GM19372 (cell line): Measurements from ENCODE around the gene GNAT2.

Source experiments
- ATAC-seq: cut with Tn5 transposase; IDR thresholded peaks from one replicate; pipeline ENCODE4 v1.9.1; 2021; ENCODE audit warnings: mild to moderate bottlenecking, low read depth, moderate library complexity; ENCODE audit not compliant: unreplicated experiment

Gene GNAT2

DNA sequence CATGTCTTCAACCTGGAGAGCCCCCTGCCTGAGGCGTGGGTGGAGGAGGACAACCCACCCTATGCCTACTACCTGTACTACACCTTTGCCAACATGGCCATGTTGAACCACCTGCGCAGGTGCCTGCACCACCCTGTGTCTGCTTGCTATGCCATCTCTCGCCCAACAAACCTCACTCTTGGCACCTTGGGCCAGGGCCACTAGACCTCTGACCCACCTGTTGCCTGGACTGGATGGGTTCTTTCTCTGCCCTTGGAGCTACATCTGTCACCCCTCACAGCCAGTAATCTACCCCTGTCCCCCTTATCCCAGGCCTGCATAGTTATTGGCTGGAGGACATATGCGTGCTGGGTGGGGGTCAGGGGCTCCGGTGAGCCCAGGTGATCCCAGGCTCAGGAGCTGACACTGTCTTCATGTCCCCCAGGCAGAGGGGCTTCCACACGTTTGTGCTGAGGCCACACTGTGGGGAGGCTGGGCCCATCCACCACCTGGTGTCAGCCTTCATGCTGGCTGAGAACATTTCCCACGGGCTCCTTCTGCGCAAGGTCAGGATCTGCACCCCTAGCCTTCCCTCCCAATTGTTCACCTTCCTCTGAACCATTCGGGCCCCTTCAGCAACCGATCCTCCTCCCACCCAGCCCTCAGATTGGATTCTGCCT, 10.1 kb upstream of the GNAT2 start:
- ATAC-seq = no peak

DNA sequence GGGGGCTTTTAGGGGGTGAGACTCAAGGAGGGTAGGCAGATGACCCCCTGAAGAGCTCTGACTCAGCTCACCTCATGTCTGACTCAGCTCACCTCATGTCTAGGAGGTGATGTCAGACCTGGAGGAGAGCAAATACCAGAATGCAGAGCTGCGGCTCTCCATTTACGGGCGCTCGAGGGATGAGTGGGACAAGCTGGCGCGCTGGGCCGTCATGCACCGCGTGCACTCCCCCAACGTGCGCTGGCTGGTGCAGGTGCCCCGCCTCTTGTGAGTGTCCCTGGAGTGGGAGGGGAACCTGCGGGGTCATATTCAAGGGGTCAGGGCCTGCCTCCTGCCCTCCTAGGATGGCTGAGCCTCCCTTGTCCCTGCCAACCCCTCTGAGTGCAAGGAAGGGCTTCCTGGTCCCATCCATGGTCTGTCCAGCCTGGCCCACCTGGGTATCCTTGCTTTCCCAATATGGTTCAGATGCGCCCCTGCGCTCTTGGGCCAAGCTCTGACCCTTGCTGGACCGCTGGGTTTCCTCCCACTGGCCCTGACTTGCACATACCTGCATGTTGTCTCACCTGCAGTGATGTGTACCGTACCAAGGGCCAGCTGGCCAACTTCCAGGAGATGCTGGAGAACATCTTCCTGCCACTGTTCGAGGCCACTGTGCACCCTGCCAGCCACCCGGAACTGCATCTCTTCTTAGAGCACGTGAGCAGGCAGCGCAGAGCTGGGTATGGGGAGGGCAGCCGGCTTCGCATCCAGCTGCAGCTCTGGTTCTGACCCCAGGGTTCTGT, 9.3 kb upstream of the GNAT2 start:
- ATAC-seq = no peak

DNA sequence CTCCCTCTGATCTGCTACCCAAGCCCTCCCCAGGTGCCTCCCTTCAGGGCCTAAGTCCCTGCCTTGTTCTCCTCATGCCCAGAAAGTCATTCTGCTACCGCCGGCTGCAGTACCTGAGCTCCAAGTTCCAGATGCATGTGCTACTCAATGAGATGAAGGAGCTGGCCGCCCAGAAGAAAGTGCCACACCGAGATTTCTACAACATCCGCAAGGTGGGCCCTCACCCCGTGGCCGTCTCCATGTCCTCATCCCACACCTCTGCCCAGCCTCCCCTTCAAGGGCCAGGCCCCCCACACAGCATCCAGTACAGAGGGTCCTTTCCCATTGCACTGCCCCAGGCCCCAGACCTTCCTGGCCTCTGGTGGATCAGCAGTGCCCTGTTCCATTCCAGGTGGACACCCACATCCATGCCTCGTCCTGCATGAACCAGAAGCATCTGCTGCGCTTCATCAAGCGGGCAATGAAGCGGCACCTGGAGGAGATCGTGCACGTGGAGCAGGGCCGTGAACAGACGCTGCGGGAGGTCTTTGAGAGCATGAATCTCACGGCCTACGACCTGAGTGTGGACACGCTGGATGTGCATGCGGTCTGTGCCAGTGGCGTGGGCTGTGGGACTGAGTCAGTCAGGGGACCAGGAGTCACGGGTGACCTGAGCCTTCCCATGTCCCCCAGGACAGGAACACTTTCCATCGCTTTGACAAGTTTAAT, 8.4 kb upstream of the GNAT2 start:
- ATAC-seq = no peak

DNA sequence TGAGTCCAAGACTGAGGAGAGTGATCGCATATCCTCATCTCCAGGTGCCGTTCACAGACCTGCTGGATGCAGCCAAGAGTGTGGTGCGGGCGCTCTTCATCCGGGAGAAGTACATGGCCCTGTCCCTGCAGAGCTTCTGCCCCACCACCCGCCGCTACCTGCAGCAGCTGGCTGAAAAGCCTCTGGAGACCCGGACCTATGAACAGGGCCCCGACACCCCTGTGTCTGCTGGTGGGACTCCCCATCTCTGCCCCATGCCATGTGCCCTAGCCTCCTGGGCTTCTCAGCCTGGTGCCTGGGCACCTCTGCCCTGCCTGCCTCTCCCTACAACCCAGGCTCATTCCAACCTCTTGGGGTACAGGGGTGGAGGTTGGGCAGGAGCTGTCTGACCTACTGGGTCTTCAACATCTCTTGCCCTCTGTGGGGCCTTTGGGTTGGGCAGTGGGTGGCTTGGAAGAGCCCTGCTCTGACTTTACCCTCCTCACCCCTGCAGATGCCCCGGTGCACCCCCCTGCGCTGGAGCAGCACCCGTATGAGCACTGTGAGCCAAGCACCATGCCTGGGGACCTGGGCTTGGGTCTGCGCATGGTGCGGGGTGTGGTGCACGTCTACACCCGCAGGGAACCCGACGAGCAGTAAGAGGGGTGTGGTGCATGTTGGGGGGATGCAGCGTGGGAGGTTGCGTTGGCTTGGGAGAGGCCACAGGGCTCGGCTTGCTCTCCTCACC, 7.4 kb upstream of the GNAT2 start:
- no peak for ATAC-seq

DNA sequence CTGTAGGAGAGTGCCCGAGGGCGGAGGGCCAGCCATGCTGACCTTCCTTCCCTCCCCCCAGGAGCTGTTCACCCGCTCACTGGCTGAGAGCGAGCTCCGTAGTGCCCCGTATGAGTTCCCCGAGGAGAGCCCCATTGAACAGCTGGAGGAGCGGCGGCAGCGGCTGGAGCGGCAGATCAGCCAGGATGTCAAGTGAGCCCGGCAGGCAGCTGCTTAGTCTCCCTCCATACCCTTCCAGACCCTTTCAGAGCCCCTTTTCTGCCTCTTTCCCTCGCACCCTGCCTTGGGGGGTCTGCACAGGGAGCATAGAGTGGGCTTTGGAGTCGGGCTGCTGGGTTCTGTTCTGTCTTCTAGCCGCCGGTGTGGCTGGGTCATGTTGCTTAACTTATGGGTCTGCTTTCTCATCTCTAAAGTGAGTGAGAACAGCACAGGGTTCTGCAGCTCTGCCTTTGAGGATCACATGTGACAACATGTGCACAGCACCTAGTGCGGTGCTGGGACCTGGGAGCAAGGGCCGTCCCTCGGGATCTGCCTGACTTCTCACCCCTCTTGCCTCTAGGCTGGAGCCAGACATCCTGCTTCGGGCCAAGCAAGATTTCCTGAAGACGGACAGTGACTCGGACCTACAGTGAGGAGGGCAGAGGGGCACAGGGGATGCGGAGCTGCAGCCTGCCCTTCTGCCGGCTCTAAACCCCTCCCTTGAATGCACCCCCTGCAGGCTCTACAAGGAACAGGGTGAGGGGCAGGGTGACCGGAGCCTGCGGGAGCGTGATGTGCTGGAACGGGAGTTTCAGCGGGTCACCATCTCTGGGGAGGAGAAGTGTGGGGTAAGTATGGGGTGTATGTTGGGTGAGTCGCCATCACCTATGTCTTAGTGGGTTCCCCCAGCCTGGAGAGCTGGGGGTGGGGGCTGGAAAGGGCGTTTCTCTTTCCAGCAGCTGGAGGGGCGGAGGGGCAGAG, 6.5 kb upstream of the GNAT2 start:
- no peak for ATAC-seq

DNA sequence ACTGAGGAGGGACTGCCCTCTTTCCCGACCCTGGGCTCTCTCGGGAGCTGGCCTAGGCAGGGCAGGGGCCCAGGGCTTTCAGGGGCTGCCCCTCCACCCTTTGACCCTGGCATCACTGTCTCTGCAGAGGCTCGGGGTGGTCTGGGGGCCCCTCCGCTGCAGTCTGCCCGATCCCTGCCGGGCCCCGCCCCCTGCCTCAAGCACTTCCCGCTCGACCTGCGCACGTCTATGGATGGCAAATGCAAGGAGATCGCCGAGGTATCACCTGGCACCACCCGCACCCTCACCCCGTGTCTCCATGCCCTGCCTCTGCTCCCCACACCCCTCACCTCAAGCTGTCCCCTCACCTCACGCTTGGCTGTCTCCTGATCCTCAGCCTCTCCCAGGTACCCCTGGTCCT, 5.8 kb upstream of the GNAT2 start:
- no peak for ATAC-seq

DNA sequence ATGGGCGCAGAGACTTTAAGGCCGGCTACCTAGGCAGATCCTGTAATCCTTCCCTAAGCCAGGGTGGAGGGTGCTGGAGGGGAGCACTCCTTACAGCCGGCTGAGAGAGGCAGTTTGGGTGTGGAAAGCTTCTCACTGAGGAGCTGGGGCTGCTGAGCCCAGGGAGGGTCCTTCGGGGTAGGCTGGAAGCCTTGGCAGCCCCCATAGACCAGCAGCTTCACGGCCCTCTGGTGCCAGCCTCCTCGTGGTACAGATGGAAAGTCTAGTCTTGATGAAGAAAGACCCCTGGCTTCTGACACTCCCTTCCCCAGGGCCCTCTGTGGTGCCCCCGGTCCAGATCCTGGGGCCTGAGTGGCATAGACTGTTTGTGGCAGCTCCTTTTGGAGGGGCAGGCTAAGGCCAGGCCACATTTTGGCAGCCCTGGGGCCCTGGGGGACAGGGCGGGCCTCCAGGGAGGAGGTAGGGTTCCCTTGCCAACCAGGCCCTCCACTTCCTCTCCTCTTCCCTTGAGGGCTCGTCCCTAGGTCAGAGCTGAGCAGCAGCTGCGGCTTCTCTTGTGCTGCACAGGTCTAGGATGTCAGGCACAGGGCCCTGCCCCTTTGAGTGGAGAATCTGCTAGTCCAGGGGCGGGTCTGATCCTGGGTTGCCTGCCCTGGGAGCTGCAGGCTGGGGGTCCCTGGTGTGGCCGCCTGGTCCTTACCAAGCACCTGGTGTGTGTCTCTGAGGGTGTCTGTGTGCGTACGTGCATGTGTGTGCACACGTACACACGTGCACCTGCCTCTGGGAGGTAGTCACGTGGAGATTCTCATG, 5.0 kb upstream of the GNAT2 start:
- no peak for ATAC-seq

DNA sequence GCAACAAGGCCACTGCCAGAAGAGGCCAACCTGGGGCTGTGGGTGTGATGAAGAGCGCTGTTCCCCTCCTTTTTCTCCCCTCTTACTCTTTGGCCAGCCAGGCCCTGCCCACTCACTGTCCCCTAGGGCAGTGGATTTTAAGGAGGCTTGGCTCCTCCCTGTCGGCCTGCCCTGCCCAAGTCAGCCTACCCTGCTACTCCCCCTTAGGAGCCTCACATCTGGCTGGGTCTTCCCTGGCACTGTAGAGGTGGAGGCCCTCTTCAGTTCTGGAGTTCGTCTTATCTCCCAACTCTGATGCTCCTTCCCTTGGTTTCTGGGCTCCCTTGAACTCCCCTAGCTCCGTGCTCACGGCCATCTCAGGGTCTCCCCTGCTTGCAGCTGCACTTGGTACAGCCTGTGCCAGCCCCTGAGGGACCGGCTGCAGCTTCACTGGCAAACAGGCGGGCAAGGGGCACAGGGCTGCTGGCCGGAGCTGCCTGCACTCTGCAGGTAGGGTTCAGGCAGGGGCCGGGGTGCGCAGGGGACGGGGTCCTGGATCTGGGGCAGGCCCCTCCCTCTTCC, 4.3 kb upstream of the GNAT2 start:
- no peak for ATAC-seq

DNA sequence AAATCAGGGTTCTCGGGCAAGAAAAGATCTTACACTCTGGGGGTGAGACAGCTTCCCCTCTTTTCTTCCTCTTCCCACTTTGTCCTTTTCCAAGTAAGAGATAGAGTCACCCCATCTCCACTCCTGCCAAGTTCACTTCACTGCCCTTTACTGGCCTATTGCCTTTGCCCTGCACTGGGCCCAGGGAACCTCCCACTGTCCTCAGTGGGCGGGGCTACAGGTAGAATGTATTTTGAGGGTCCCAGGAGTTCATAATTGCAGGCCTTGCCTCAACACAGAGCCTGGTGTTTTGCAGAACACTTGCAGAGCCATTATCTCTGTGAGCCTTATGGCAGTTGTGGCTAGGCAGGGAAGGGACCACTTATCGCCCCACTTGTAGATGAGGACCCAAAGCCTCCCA, 3.5 kb upstream of the GNAT2 start:
- no peak for ATAC-seq

DNA sequence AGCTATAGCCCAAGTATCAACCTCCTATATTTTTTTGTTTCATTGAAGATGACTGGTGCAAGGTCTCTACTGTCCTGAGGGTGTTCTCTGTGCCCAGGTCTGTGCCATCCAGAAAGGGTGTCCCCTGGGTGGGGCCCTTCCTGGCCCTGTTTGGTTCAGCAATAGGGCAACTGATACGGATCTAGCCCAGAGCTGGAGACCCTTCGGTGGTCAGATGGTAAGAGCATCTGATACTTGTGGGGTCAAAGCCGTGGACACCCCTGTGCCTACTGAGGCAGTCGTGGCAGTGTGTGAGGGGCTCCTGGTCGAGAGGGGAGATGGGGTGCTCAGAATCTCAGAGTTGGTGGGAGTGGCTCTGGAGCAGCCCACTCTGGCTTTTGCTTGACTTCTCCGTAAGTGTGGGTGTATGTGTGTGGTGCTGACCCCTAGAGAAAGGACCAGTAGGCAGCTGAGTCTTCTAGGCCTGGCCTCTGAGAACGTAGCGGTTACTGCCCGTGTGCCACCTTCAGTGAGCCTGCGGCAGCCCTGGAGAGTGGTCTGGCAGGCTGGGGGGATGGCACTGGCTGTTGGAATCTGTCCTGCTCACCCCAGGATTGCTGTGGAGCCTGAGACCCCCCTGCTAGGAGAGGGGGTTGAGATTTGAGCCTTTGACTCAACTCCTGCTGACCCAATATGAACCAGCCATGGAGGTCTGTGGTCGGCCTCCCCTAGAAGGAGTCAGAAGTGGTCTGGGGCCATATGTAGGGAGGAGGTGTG, 2.9 kb upstream of the GNAT2 start:
- ATAC-seq = no peak

DNA sequence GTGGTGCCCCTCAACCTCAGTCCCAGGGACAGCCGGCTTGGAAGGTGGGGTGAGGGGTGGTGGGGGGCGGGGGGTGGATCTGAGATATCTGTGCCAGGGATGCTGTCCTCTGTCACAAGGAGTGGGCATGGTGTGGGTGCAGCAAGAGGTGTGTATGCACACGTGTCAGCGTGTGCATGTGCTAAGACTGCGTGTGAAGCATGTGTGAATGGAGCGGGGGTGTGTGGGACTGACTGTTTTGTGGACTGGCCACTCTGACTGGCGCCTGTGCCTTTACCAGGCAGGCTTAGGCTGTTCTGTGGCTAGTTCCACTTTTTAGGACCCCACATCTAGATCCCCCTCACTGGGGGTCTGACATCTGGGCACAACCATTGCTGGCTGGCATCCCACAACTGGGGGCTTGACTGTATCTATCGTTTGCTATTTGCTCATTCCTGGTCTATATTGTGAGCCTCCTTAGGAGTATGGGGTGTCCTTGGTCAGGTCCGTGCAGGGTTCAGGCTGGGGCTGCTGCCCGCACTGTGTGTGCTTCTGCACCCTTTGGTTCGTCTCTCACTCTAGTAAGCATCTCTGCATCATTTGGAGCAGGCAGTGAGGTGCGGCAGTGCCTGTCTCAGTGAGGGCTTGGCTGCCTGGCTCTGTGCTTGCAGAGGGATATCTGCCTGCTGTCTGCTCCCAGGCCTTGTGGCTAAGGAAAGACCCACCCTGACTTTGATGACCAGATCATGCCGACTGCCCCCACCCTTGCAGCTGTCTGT, 2.1 kb upstream of the GNAT2 start:
- ATAC-seq = no peak

DNA sequence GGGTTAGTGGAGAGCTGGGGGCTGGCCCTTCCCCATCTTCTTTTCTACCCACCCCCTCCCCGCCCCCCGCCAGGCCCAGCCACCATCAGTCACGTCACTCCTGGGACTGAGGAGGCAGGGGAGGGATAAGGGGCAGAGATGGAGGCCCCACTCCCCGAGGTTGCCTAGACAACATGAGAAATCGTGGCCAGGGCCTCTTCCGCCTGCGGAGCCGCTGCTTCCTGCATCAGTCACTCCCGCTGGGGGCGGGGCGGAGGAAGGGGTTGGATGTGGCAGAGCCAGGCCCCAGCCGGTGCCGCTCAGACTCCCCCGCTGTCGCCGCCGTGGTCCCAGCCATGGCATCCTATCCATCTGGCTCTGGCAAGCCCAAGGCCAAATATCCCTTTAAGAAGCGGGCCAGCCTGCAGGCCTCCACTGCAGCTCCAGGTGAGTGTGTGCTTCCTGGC, 1.4 kb upstream of the GNAT2 start:
- ATAC-seq = peak; percentile 70

DNA sequence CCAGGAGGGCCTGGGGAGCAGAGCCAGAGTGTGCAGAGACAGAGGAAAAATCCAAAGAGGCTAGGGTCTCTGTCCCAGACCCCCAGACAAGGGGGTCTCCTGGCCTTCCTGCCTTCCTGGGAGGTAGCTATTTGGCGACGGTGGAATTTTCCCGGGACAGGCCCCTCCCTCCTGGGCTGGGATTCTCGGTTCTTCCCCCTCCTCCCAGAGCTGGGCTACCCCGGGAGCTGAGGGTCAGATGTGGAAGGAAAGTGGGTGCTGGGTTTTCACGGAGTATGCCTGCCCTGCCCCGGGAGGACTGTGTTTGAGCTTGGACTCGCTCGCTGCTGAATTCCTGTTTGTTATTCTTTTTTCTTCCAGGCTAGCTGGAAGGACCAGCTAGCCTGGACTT, 980 bp upstream of the GNAT2 start:
- no peak for ATAC-seq

DNA sequence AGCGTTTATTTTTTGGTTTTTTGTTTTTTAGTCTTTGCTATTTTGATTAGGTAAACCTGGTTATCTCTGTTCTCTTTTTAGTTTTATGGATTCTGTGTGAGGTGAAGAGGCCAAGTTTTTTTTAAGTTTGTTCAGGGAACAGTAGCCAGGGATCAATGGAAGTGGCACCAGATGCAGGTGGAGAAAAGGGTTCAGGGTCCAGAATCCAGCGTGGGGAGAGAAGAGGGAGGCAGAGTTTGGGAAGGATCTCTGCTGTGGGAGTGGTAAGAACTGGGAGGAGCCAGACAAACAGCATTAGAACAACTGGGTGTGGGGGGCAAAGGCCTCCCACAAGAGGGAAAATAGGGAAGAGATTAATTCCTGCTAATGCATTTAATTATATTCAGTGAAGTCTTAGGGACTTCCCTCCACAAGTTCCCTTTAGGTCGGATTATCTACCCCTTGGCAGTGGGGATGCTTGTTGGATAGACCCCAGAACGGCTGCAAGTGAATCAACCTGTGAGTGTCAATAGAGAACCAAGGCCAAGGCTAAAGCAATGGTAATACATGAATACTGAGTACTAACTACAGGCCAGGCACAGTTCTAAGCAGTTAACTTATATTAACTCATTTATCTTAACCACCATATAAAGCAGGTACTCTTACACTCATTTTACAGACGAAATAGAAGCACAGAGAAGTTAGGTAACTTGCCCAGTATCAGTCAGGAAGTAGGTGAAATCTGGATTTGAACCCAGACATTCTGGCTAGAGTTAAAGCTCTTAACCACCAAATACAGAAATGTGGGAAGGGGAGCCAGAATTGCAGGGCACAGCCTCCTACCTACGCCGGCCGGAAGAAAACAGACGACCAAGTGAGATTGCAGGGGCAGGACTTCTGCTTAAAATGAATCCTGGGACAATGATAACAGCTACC, 498 bp downstream of the GNAT2 start:
- no peak for ATAC-seq

DNA sequence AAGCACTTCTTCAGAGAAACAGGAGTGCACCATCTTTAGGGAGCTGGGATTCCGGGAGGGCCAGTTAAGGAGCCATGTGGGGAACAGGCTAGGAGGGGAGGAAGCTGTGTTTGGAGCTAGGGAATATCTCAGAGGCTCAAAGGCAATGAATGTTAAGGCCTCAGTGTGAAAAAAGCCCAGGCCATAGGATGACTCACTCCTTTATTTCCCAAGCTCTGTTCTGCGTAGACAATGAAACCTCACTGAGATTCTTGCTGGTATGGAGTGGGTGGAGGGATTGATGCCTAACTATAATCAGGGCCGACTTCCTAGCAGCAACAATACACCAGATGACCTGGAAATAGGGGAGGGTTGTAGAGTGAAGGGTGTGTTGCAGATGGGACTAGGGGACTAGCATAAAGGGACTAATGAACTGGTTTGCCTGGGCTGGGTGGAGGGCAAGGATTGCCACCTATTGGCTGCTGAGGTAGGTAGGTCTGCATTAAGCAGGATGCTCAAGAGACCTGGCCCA, 2.1 kb downstream of the GNAT2 start:
- ATAC-seq = no peak

DNA sequence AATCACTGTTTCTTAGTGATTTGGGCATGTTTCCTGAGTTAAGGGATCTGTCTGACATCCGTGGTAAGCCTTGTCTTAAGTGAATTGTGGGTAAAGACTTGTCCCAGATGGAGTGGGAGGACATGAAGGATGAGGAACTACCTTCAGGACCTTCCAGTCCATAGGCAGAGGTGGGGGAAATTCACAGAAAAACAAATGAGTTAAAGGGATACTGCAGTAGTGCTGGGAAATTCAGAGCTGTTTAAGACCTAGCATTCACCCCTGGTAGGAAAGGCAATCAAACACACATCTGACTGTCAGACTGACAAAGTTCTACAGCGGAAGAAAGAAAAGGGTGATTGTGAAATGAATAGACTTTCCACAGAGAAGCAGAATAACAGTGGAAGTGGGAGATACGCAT, 3.0 kb downstream of the GNAT2 start:
- ATAC-seq = no peak
